HepG2 (cell line): ENCODE data around the gene GALNT10. TPM values are rescaled to one million over a fixed set of nuclear protein-coding genes. Genes with fewer than 3 reads are reported as not detected.

Experiments
- BORCS8-MEF2B ChIP-seq: sonication (generic); formaldehyde crosslinking; IDR thresholded peaks from 2 replicates; pipeline ENCODE4 v1.8.0; 2022; ENCODE audit warnings: mild to moderate bottlenecking, missing genetic modification reagents
- E2F5 ChIP-seq: sonication (generic); formaldehyde crosslinking; conservative IDR thresholded peaks from 2 replicates; pipeline ENCODE4 v1.4.0; 2020; ENCODE audit warnings: missing genetic modification reagents
- GATAD1 ChIP-seq: IDR thresholded peaks from 2 replicates; pipeline ENCODE4 v1.6.1; 2016; ENCODE audit warnings: missing genetic modification reagents, missing compliant biosample characterization
- HDAC1 ChIP-seq: sonication (generic); formaldehyde crosslinking; IDR thresholded peaks from 2 replicates; pipeline ENCODE4 v1.5.1; 2020; ENCODE audit warnings: mild to moderate bottlenecking, missing genetic modification reagents
- ISX ChIP-seq: sonication (generic); formaldehyde crosslinking; conservative IDR thresholded peaks from 2 replicates; pipeline ENCODE4 v1.5.0; 2020; ENCODE audit warnings: missing genetic modification reagents
- KDM2A ChIP-seq: sonication (generic); formaldehyde crosslinking; IDR thresholded peaks from 2 replicates; pipeline ENCODE4 v1.4.0; 2020; ENCODE audit warnings: low read depth, missing genetic modification reagents, borderline replicate concordance
- KLF16 ChIP-seq, 2 experiments: sonication (generic) in 1 of 2; formaldehyde crosslinking in 1 of 2; IDR thresholded peaks; 2 replicates each; pipeline versions ENCODE4 v1.6.1 to v1.8.0; 2016 to 2023; ENCODE audit warnings: missing genetic modification reagents in 2 of 2, missing compliant biosample characterization in 1 of 2
- NFKBIZ ChIP-seq: IDR thresholded peaks from 2 replicates; pipeline ENCODE4 v1.6.1; 2018; ENCODE audit warnings: missing genetic modification reagents, missing compliant biosample characterization
- PLRG1 ChIP-seq: fragments of 450-650 bp; conservative IDR thresholded peaks from 2 replicates; pipeline ENCODE4 v1.6.1; 2016
- SCMH1 ChIP-seq: sonication (generic); formaldehyde crosslinking; IDR thresholded peaks from 2 replicates; pipeline ENCODE4 v1.9.0; 2021; ENCODE audit warnings: missing genetic modification reagents, mild to moderate bottlenecking, borderline replicate concordance
- U2AF1 ChIP-seq: fragments of 200-400 bp; formaldehyde crosslinking; optimal IDR thresholded peaks from 2 replicates; pipeline ENCODE3; 2017; ENCODE audit warnings: mild to moderate bottlenecking, low read depth, low read length
- ZC3H4 ChIP-seq: sonication (generic); formaldehyde crosslinking; IDR thresholded peaks from 2 replicates; pipeline ENCODE4 v1.4.0; 2020; ENCODE audit warnings: missing genetic modification reagents, borderline replicate concordance
- ZFP91 ChIP-seq: sonication (generic); formaldehyde crosslinking; IDR thresholded peaks from 2 replicates; pipeline ENCODE4 v1.9.0; 2022; ENCODE audit warnings: missing genetic modification reagents, mild to moderate bottlenecking, borderline replicate concordance
- ZNF549 ChIP-seq: sonication (generic); formaldehyde crosslinking; IDR thresholded peaks from 2 replicates; pipeline ENCODE4 v1.5.0; 2020; ENCODE audit warnings: missing genetic modification reagents
- ZNF576 ChIP-seq: sonication (generic); formaldehyde crosslinking; IDR thresholded peaks from 2 replicates; pipeline ENCODE4 v1.4.0; 2020; ENCODE audit warnings: mild to moderate bottlenecking, missing genetic modification reagents
- ZNF678 ChIP-seq: sonication (generic); formaldehyde crosslinking; IDR thresholded peaks from 2 replicates; pipeline ENCODE4 v1.4.0; 2020; ENCODE audit warnings: mild to moderate bottlenecking, missing genetic modification reagents
- ZSCAN25 ChIP-seq: sonication (generic); formaldehyde crosslinking; IDR thresholded peaks from 2 replicates; pipeline ENCODE4 v1.8.0; 2022; ENCODE audit warnings: mild to moderate bottlenecking, missing genetic modification reagents
- polyA plus RNA-seq, 8 experiments: library from polyadenylated mRNA; depleted of rRNA in 3 of 8; stranded (reverse) in 7 of 8; unstranded in 1 of 8; fragments of >200 nt; fragmentation: Illumina TruSeq in 4 of 8; extraction: Trizol in 4 of 8; gene quantifications; 2 replicates each; pipeline versions ENCODE4 v1.2.1 to v1.2.3, GENCODE V29; 2011 to 2016; ENCODE audit warnings: low read depth in 4 of 8, missing spikeins in 1 of 8, mixed read lengths in 1 of 8; ENCODE audit not compliant: insufficient read depth in 1 of 8
- total RNA-seq, 5 experiments: library from RNA; depleted of rRNA; stranded (reverse); fragments of >200 nt; fragmentation: Illumina TruSeq; extraction: Trizol; gene quantifications; 2 replicates each; pipeline ENCODE4 v1.2.3, GENCODE V29; 2016; ENCODE audit warnings: low read depth in 1 of 5

The GALNT10 gene
- total and polyA plus RNA-seq, 2 of the 13 experiments (the other 11 are each of a cell fraction or from before 2014, with no cell fraction given) = 8.1 to 11.2 TPM

GRCh38 chr5:154313360-154314017 lies 123.0 kb downstream of the GALNT10 start (continued):
- TF ChIP-seq GATAD1 = no peak
- TF ChIP-seq KLF16 (CRISPR knock-in tag; IDR thresholded peaks at IDR 0.05) = no peak
- TF ChIP-seq U2AF1 = no peak
- TF ChIP-seq ZSCAN25 (CRISPR knock-in tag) = no peak
- TF ChIP-seq ZNF549 (CRISPR knock-in tag) = no peak
- TF ChIP-seq ZC3H4 (CRISPR knock-in tag) = no peak
- TF ChIP-seq ZFP91 (CRISPR knock-in tag) = no peak
- TF ChIP-seq NFKBIZ = no peak
- TF ChIP-seq ISX (CRISPR knock-in tag) = no peak
- no peak for TF ChIP-seq SCMH1 (CRISPR knock-in tag)
- no peak for TF ChIP-seq HDAC1 (CRISPR knock-in tag)
- TF ChIP-seq ZNF576 (CRISPR knock-in tag) = no peak
- no peak for TF ChIP-seq PLRG1
- no peak for TF ChIP-seq KDM2A (CRISPR knock-in tag)
- no peak for TF ChIP-seq ZNF678 (CRISPR knock-in tag)
- no peak for TF ChIP-seq E2F5 (CRISPR knock-in tag)
- no peak for TF ChIP-seq BORCS8-MEF2B (CRISPR knock-in tag)
